GM21825 (cell line): Measurements from ENCODE around the gene GSG1L.

Source experiments
- ATAC-seq: cut with Tn5 transposase; IDR thresholded peaks from one replicate; pipeline ENCODE4 v1.9.1; 2021; ENCODE audit warnings: mild to moderate bottlenecking, moderate library complexity; ENCODE audit not compliant: unreplicated experiment

Gene GSG1L

DNA sequence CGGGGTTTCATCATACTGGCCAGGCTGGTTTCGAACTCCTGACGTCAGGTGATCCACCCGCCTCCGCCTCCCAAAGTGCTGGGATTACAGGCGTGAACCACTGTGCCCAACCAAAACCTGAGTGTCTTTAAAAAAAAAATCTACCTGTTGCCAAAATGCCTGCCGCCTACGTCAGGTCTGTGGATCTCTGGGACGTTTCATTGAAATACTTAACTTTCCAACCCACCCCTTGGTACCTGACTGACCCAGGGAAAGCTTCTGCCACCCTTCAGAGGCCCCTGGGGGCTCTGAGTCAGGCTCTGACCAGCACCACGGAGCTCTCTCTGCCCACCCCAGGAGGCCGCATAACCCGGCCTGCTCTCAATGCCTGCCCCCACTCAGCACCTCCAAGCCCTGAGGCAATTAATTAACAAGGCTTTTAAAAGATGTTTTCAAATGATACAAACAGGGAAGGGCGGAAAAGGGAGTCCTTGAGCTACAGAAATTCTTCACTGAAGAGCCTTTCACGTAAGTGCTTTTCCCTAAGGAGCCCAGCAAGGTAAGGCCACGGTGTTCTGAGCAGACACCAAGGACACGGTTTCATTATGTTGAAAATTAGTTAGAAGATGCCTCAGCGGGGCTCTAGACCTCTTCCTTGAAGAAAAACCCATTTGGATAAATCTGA lies 29.3 kb upstream of the GSG1L start:
- no peak for ATAC-seq

DNA sequence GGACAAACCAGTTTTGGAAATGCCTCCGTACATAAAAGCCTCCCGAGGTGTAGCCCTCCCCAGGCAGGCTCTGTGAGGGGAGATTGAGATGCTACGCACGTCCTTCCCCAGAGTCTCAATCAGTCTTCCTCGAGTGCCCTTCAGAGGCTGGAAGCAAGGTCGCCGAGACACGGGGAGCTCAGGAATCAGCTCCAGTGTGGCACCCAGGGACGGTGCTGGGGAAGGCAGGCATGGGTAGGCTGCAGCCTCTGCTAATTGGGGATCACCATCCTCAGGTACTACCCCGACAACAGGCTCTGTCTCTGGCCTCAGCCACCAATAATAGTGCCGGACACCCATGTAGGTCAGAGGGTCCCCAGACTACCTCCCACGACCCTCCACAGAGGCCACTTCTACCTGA lies 28.1 kb upstream of the GSG1L start:
- no peak for ATAC-seq

DNA sequence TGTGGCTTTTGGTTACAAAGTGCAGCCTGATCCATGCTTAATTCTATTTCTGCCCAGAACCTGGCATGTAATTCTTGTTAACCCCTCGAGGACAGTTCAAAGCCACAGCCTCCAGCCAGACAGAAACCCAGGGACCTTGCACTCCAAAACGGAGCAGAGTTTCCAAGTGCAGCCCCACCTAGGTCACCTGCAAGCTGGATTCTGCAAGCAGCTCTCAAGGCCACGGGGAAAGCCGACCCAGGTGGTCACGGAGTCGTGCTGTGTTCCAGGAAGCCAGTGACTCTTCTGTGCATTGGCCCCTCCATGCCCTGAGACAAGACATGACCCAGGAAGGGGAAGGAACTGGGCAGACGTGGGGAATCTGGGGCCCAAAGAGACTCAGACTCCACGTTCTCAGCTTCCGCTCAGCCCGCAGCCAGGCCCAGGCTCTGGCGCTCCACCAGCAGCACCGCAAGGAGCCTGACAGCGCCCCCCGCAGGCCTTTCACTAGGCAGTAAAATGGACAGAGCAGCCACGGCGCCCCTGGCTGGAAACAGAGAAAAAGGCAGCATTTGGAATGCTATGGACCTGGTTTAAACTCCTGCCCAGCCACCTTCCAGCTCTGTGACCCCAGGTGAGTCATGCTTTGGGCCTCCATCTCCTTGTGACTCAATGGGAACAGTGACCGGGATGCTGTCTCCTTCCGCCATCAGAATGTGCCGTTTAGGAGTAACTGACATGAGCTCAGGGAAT lies 27.3 kb upstream of the GSG1L start:
- no peak for ATAC-seq

DNA sequence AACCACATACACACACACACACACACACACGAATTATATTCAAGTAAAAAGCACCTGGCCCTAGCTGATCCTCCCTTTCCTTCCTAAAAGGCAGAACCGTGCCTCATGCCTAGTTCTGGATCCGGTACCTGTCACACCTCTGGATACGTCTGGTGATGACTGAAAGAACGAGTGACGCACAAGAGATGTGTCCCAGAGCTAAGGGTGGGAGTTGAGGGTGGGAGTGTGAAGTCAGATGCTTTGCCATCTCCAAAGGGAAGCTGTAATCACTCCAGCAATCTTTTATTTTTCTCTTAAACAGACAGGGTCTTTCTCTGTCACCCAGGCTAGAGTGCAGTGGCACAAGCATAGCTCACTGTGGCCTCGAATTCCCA lies 26.5 kb upstream of the GSG1L start:
- ATAC-seq: no peak

DNA sequence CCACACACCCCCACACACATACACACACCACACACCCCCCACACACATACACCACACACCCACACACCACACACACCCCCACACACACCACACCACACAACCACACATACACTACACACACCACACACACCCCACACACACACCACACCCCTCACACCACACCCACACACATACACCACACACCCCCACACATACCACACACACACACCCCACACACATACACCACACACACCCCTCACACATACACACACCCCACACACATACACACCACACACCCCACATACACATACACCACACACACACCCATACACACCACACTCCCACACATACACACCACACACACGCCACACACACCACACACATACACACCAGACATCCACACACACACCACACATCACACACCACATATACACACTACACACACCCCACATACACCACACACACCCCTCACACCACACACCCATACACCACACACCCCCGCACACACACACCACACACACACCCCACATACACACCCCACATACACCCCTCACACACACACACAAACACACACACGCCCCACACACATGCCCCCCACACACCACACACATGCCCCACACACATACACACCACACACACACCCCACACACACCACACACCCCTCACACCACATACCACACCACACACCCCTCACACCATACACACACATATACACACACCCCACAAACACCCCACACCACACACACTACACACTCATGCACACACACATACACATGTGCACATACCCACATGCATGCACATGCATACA lies 25.9 kb upstream of the GSG1L start:
- ATAC-seq: no peak

DNA sequence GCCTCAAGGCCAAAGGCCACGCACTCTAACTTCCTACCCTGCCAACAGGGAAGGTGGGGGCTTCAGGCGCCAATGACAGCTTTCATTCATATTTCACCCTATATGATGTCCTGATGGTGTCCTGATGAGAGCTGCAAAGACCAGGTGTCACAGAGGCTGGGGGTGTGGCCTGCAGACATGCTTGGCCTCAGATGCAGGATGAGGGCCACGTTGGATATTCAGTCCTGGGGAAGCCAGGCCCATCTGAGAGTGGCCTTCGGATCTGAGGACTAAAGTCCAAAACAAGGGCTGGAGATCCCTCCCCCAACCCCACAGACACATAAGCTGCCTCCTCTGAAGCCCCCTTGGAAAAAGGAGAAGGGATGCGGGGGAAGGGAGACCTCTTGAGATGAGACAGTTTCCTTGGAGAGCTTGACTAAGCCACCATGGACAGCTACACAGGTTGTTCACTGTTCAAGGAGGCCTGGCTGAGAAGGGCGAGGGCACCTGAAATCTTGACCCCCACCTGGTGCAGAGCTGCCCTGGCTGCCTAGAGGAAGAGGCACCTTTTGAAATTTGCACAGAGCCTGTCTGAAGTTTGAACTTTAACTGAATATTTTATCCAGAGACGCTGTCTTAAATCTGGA lies 24.3 kb upstream of the GSG1L start:
- ATAC-seq: no peak

DNA sequence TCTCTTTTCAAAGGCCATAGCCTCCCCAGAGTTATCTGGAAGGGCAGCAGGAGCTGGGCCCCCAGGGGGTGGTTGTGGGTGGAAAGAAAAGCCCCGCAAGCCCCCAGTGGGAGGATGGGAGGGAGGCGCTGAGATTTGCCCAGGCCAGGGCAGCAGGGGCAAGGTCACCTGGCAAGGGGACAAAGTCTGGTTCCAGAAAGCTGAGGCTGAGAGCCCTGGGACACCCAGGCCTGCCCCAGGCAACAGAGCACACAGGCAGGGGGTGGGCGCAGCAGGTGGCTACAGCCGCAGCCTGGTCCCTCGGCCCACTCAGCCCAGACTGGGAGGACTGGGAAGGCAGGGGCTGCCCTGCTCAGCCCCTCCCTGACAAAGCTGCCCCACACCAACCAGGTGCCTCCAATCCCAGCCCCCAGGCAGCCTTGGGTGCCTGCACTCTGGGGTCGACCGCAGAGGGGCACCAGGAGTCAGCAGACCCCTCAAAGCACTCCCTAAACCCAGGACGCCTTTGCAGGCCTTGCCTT lies 23.7 kb upstream of the GSG1L start:
- ATAC-seq: no peak

DNA sequence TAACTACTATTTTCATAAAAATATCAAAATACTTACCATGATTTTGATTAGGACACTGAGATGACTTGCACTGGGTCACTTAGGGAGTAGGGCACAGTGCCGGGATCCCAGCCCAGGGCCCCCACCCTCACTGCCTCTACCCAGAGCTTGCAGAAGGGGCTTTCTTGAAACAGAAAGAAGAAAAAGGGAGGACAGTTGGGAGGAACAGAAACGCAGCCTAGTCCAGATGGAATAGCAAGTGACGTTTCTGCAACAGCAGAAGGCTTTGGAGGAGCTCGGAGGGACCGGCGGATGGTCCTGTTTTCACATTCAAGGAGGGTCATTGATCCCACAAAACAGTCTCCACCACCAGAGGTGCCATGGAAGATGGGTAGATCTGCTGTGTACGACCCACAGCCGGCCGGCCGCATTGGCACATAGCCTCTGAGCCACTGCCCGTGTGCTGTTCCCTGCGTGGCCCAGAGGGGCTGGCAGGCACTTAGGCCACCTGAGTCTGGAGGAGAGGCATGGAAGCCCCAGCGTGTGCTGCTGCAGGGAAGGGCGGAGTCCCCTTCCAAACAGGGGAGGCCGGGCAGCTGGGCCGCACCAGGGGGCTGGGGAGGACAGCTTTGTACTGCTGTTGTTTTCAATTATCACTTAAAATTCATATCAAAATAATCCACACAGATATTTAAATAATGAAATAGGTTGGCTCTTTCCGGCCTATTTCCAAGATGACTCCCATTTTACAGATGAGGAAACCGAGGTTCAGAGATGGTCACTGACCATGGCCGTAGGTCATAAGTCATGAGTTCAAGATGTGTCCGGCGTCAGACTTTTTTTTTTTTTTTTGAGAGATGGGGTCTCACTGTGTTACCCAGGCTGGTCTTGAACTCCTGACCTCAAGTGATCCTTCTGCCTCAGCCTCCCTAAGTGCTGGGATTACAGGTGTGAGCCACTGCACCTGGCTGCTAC lies 22.9 kb upstream of the GSG1L start:
- ATAC-seq: no peak

DNA sequence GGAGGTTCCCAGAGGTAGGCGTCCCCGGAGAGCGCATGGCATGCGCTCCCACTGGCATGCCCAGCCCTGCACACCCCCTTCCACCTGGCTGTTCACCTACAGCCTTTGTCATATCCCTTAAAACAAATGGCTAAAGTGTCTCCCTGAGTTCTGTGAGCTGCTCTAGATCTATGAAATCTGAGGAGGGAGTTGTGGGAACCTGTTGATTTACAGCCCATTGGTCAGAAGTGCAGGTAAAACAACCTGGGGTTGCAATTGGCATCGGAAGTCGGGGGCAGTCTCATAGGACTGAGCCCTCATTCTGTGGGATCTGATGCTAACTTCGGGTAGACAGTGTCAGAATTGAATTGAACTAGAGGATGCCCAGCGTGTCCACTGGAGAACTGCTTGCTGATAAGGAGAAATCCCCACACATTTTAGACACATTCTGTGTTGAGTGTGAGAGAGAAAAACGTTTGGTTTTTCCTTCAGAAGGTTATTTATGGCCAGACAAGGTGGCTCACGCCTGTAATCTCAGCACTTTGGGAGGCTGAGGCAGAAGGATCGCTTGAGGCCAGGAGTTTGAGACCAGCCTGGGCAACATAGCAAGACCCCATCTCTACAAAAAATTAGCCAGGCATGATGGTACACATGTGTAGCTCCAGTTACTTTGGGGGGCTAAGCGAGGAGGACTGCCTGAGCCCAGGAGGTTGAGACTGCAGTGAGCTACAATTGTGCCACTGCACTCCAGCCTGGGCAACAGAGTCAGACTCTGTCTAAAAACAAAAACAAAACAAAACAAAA lies 22.1 kb upstream of the GSG1L start:
- ATAC-seq: no peak

DNA sequence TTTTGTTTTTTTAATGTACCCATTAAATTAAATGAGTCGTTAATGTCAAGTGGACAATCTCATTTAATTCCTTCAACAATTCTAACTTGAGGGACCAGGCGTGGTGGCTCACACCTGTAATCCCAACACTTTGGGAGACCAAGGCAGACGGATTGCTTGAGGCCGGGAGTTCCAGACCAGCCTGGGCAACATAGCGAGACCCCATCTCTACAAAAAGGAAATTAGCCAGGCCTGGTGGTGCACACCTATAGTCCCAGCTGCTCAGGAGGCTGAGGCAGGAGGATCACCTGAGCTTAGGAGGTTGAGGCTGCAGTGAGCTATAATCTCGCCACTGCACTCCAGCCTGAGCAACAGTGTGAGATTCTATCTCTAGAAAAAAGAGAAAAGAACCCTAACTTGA lies 20.7 kb upstream of the GSG1L start:
- no peak for ATAC-seq

DNA sequence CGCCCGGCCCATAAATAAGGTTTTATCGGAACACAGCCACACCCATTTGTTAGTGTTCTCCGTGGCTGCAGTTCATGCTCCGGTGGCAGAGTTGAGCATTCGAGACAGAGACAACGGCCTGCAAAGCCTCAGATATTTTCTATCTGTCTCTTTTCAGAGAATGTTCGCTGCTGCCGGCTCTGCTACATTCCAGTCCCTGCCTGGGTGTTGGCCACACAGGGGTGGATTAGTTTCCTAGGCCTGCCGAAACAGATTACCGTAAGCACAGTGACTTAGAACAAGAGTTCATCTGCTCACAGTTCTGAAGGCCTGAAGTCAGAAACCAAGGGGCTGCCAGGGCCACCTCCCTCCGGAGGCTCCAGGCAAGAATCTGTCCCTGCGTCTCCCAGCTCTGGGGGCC lies 19.1 kb upstream of the GSG1L start:
- no peak for ATAC-seq

DNA sequence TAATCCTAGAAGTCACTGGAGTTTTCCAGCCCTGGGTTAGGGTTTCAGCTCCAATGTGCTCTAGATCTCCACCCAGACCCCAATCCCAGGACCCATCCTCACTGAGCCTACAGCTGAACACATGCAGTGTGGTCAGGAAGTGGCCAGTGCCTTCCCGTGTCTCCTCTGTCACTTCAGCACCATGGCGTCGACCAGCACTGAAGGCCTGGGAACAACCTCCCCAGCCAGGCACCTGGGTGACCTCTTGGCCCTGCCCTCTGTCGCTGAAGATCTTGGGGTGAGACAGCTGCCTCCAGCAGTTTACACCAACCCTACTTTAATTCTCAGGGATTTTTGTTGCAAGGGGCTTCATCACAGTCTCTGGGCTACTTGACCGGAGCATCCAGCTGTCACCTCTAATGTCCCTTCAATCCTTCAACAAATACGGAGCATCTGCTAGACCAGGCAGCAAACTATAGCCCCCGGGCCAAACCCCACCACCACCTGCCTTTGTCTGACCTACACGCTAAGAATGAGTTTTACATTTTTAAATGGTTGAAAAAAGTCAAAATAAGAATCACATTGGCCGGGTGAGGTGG lies 18.0 kb upstream of the GSG1L start:
- no peak for ATAC-seq

DNA sequence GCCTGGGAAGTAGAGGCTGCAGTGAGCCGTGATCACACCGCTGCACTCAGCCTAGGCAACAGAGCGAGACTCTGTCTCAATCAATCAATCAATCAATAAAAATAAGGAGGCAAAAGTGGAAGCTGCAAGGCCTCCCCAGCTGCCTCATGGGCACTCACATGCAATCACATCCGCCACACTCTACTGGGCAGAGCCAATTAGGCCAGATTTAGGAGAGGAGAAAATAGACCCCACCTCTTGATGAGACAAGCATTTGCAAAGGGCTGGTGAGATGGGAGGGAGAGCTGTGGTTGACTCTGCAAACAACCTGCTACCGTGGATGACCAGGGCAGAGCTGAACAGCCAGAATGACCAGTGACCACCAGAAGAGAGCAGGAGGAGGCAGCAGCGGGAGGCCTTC lies 14.7 kb upstream of the GSG1L start:
- no peak for ATAC-seq

DNA sequence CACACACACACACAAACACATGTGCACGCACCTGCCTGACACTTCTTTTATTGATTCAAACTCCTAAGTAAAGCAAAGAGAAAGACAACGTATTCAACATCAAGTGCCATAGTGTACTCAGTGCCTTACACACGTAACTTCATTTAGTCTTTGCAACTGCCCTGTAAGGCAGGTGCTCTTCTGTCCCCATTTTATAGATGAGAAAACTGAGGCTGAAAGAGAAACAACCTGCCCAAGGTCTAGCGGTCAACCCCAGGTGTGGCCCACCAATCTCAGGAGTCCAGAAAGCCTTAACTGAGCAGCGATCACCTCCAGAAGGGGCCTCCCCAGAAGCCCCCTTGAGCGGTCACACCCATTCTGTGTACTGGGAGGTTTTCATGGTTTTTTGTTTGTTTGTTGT lies 10.3 kb upstream of the GSG1L start:
- no peak for ATAC-seq

DNA sequence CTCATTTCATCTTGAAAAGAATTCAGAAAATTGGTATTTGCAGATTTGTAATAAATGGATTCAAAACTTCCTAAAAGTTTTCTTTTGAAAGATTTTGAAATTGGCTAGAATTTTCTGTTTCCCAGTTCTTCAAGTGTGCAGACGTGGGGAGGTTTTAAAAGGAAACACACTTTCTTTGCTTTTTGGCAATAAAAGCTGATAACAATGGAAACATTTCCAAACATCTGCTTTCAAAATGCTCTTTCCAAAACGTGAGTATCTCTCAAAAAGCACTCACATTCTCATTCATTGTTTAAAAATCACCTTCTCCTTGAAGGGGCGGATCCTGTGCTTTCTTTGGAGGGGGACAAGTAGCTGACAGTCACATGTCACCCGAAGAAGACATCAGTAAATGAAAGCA lies 8.6 kb upstream of the GSG1L start:
- no peak for ATAC-seq

DNA sequence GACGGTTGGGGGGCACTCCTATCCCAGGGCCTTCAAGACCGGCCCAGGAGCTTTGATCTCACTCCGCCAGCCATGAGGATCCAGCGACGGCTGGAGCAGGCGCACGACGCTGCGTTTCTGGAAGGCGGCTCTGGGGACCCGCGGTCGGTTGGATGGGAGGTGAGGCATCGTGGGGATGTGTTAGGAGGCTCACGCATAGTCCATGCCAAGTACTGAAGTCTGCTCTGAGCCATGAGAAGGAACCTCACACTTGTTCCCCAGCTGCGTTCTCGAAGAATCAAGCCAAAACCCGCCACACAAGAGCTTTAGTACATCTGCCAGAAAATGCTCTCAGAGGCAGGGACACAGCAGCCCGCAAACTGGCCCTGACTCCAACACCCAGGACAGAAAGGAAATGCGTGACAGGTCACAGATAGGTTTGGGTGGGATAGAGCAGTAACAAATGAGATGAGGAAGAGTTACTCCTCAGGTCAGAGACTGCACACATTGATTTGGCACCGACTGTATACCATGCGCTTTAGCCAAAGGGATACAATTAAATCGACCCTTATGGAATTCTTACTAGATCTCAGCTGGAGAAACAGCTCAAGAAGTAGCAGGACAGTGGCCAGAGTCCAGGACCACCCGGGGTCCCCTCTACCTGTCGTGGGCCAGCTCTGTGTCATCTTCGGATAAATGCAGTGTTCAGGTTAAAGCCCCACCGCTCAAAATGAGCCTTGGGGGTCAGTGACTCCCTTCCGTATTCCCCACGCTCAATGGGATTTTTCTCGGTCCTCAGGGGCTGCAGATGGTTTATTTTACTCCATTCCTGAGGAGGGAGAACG lies 6.7 kb upstream of the GSG1L start:
- ATAC-seq: no peak

DNA sequence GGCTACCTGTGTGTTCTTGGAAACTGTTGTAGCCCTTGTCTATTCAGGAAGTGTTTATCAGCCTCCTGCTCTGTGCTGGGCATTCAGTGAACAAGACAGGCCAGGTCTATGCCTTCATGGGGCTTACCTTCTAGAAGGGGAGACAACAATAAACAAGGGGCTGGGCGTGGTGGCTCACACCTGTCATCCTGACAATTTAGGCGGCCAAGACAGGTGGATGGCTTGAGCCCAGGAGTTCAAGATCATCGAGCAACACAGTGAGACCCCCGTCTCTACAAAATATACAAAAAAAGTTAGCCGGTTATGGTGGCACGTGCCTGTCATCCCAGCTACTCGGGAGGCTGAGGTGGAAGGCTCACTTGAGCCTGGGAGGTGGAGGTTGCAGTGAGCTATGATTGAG lies 5.5 kb upstream of the GSG1L start:
- ATAC-seq: no peak

DNA sequence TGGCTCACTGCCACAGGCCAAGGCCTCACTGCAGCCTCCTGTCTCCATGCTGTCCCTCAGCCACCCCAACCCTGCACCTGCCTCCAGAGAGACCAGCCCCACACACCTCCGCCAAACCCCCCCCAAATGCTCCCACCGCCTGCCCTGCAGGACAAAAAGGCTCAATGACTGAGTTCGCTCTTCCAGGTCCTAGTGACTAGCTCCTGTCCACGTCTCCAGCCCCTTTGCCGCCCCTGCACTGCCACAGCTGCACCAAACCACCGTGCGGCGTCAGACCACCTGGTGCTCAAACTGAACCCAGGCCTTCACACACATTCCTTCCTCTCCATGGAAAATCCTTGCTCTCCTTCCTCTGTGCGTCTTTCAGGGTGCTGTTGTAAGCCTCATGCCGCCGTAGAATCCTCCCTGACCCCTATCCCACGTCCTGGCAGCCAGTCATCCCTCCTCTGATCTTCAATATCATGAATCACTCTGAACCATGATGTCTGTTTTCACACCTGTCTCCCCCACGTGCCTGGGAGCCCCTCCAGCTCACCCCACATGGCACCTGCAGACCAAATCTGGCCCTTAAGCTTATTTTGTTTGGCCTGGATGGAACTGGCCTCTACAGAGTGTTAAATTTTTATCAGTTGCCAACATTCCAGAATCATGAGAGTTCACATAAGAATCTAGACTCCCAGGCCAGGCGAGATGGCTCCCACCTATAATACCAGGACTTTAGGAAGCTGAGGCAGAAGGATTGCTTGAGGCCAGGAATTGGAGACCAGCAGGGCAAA lies 4.3 kb upstream of the GSG1L start:
- no peak for ATAC-seq
